HepG2 (cell line): ENCODE results near the gene DNAJC13. TPM values are rescaled to one million over a fixed set of nuclear protein-coding genes. Genes with fewer than 3 reads are reported as not detected.

Source experiments
- MAX ChIP-seq: IDR thresholded peaks from 2 replicates; pipeline ENCODE4 v1.6.1; 2012; ENCODE audit warnings: inconsistent platforms
- MYNN ChIP-seq: sonication (generic); formaldehyde crosslinking; IDR thresholded peaks from 2 replicates; pipeline ENCODE4 v1.4.0; 2020; ENCODE audit warnings: mild to moderate bottlenecking, low read depth, missing genetic modification reagents
- STAG1 ChIP-seq: sonication (generic); formaldehyde crosslinking; IDR thresholded peaks from 2 replicates; pipeline ENCODE4 v1.4.0; 2020; ENCODE audit warnings: missing genetic modification reagents
- ZBTB1 ChIP-seq: sonication (generic); formaldehyde crosslinking; IDR thresholded peaks from 2 replicates; pipeline ENCODE4 v1.4.0; 2020; ENCODE audit warnings: missing genetic modification reagents, borderline replicate concordance
- ZNF292 ChIP-seq: sonication (generic); formaldehyde crosslinking; IDR thresholded peaks from 2 replicates; pipeline ENCODE4 v1.8.1; 2022; ENCODE audit warnings: mild to moderate bottlenecking, low read depth, missing genetic modification reagents, borderline replicate concordance
- ZNF318 ChIP-seq: sonication (generic); formaldehyde crosslinking; IDR thresholded peaks from 2 replicates; pipeline ENCODE4 v1.4.0; 2020; ENCODE audit warnings: mild to moderate bottlenecking, missing genetic modification reagents
- ZNF446 ChIP-seq: sonication (generic); formaldehyde crosslinking; IDR thresholded peaks from 2 replicates; pipeline ENCODE4 v1.5.0; 2020; ENCODE audit warnings: mild to moderate bottlenecking, missing genetic modification reagents
- ZNF672 ChIP-seq: sonication (generic); formaldehyde crosslinking; IDR thresholded peaks from 2 replicates; pipeline ENCODE4 v1.8.1; 2022; ENCODE audit warnings: missing genetic modification reagents
- ZNF768 ChIP-seq: sonication (generic); formaldehyde crosslinking; IDR thresholded peaks from 2 replicates; pipeline ENCODE4 v1.4.0; 2020; ENCODE audit warnings: missing genetic modification reagents
- polyA plus RNA-seq, 8 experiments: library from polyadenylated mRNA; depleted of rRNA in 3 of 8; stranded (reverse) in 7 of 8; unstranded in 1 of 8; fragments of >200 nt; fragmentation: Illumina TruSeq in 4 of 8; extraction: Trizol in 4 of 8; gene quantifications; 2 replicates each; pipeline versions ENCODE4 v1.2.1 to v1.2.3, GENCODE V29; 2011 to 2016; ENCODE audit warnings: low read depth in 4 of 8, missing spikeins in 1 of 8, mixed read lengths in 1 of 8; ENCODE audit not compliant: insufficient read depth in 1 of 8
- total RNA-seq, 5 experiments: library from RNA; depleted of rRNA; stranded (reverse); fragments of >200 nt; fragmentation: Illumina TruSeq; extraction: Trizol; gene quantifications; 2 replicates each; pipeline ENCODE4 v1.2.3, GENCODE V29; 2016; ENCODE audit warnings: low read depth in 1 of 5

Gene DNAJC13
- total and polyA plus RNA-seq, 2 of the 13 experiments (the other 11 are each of a cell fraction or from before 2014, with no cell fraction given), result 9.1 to 26.2 TPM

GRCh38 chr3:132459551-132459950 lies 42.2 kb downstream of the DNAJC13 start (continued):
- TF ChIP-seq ZBTB1 (CRISPR knock-in tag) (no peak), MAX (no peak), ZNF768 (CRISPR knock-in tag) (no peak), ZNF446 (CRISPR knock-in tag) (no peak), ZNF672 (no peak), ZNF292 (CRISPR knock-in tag) (no peak), ZNF318 (CRISPR knock-in tag) (no peak), STAG1 (no peak), MYNN (CRISPR knock-in tag) (no peak)
- TF ChIP-seq, all 625 proteins: peak for 0
